ENCODE data around the gene PLXNA4. TPM values are rescaled to one million over a fixed set of nuclear protein-coding genes. Genes with fewer than 3 reads are reported as not detected.

The PLXNA4 gene
- total and polyA plus RNA-seq, 4 donors, result 0.04 to 1.1 (median 0.41) TPM

GRCh38 chr7:132450188-132450587 is 126.1 kb downstream of the PLXNA4 start:
- Histone ChIP-seq H3K9me3 (ENCODE audit: control insufficient read depth in 4 of 4, low read length in 3 of 4) (no peaks in the 10 kb centered on the region), H3K27ac (ENCODE audit: low read depth in 1 of 2, low read length in 2 of 2) (no peak overlapping the region), H3K4me3 (ENCODE audit: low read depth in 1 of 3, low read length in 3 of 3) (no peak overlapping the region), H3K27me3 (ENCODE audit: control insufficient read depth in 4 of 4, insufficient read depth in 4 of 4, low read length in 3 of 4) (no peaks in the 10 kb centered on the region), H3K9ac (ENCODE audit: low read depth in 1 of 2, low read length in 2 of 2) (no peak overlapping the region), H3K4me1 (ENCODE audit: control insufficient read depth in 4 of 4, insufficient read depth in 4 of 4, low read length in 3 of 4) (no peaks in the 10 kb centered on the region), H3K36me3 (ENCODE audit: control insufficient read depth in 4 of 4, insufficient read depth in 3 of 4, low read depth in 1 of 4, low read length in 3 of 4) (no peaks in the 10 kb centered on the region)
- TF ChIP-seq, protein P1, sequence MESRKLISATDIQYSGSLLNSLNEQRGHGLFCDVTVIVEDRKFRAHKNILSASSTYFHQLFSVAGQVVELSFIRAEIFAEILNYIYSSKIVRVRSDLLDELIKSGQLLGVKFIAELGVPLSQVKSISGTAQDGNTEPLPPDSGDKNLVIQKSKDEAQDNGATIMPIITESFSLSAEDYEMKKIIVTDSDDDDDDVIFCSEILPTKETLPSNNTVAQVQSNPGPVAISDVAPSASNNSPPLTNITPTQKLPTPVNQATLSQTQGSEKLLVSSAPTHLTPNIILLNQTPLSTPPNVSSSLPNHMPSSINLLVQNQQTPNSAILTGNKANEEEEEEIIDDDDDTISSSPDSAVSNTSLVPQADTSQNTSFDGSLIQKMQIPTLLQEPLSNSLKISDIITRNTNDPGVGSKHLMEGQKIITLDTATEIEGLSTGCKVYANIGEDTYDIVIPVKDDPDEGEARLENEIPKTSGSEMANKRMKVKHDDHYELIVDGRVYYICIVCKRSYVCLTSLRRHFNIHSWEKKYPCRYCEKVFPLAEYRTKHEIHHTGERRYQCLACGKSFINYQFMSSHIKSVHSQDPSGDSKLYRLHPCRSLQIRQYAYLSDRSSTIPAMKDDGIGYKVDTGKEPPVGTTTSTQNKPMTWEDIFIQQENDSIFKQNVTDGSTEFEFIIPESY (IDR thresholded peaks at IDR 0.05), result no peak
- no peak for TF ChIP-seq HNF4A (conservative IDR thresholded peaks at IDR 0.05)
- TF ChIP-seq FOXA1 (IDR thresholded peaks at IDR 0.05), result no peak
- TF ChIP-seq SP1 (IDR thresholded peaks at IDR 0.05), result no peak
- TF ChIP-seq ATF3 (IDR thresholded peaks at IDR 0.05), result no peak
- no peak for TF ChIP-seq MAX (IDR thresholded peaks at IDR 0.05)
- no peak for TF ChIP-seq NR2F2 (IDR thresholded peaks at IDR 0.05)
- TF ChIP-seq, protein P2, sequence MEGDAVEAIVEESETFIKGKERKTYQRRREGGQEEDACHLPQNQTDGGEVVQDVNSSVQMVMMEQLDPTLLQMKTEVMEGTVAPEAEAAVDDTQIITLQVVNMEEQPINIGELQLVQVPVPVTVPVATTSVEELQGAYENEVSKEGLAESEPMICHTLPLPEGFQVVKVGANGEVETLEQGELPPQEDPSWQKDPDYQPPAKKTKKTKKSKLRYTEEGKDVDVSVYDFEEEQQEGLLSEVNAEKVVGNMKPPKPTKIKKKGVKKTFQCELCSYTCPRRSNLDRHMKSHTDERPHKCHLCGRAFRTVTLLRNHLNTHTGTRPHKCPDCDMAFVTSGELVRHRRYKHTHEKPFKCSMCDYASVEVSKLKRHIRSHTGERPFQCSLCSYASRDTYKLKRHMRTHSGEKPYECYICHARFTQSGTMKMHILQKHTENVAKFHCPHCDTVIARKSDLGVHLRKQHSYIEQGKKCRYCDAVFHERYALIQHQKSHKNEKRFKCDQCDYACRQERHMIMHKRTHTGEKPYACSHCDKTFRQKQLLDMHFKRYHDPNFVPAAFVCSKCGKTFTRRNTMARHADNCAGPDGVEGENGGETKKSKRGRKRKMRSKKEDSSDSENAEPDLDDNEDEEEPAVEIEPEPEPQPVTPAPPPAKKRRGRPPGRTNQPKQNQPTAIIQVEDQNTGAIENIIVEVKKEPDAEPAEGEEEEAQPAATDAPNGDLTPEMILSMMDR (IDR thresholded peaks at IDR 0.05; ENCODE audit: low read depth, low read length, missing input control), result no peak
- no peak for TF ChIP-seq EGR1 (IDR thresholded peaks at IDR 0.05; ENCODE audit: low read depth in 2 of 2)
- no peak for TF ChIP-seq FOXA2 (IDR thresholded peaks at IDR 0.05)
- no peak for TF ChIP-seq RAD21 (IDR thresholded peaks at IDR 0.05)
- no peak for TF ChIP-seq RXRA (IDR thresholded peaks at IDR 0.05)
- TF ChIP-seq REST (IDR thresholded peaks at IDR 0.05), result no peak
- no peak for DNase-seq (ENCODE audit: low spot score)
- 93% methylated on average over 4 of the region's 4 CpGs for WGBS

GRCh38 chr7:132446666-132447278 is 129.5 kb downstream of the PLXNA4 start:
- no peak overlapping the region for H3K9ac ChIP-seq (ENCODE audit: low read depth in 1 of 2, low read length in 2 of 2)
- no peaks in the 10 kb centered on the region for H3K4me1 ChIP-seq (ENCODE audit: control insufficient read depth in 4 of 4, insufficient read depth in 4 of 4, low read length in 3 of 4)
- no peaks in the 10 kb centered on the region for H3K9me3 ChIP-seq (ENCODE audit: control insufficient read depth in 4 of 4, low read length in 3 of 4)
- no peak overlapping the region for H3K4me3 ChIP-seq (ENCODE audit: low read depth in 1 of 3, low read length in 3 of 3)
- TF ChIP-seq SP1 (IDR thresholded peaks at IDR 0.05) (no peak), REST (IDR thresholded peaks at IDR 0.05) (no peak), ATF3 (IDR thresholded peaks at IDR 0.05) (no peak), GABPA (IDR thresholded peaks at IDR 0.05 in 1 of 2, conservative IDR thresholded peaks at IDR 0.05 in 1 of 2) (no peak), RAD21 (IDR thresholded peaks at IDR 0.05) (no peak), RXRA (IDR thresholded peaks at IDR 0.05) (no peak), FOXA1 (IDR thresholded peaks at IDR 0.05) (no peak), YY1 (IDR thresholded peaks at IDR 0.05) (no peak)
- TF ChIP-seq, protein P1 (IDR thresholded peaks at IDR 0.05), result no peak
- DNase-seq (ENCODE audit: low spot score), result no peak
- 75% methylated on average over 8 of the region's 8 CpGs for WGBS
- H3K36me3 ChIP-seq (ENCODE audit: control insufficient read depth in 4 of 4, insufficient read depth in 3 of 4, low read depth in 1 of 4, low read length in 3 of 4), result no peaks in the 10 kb centered on the region
- no peak overlapping the region for H3K27ac ChIP-seq (ENCODE audit: low read depth in 1 of 2, low read length in 2 of 2)
- H3K27me3 ChIP-seq (ENCODE audit: control insufficient read depth in 4 of 4, insufficient read depth in 4 of 4, low read length in 3 of 4), result no peaks in the 10 kb centered on the region
